Large intestine (tissue), 3 donors: ENCODE results near the gene GFRA4. TPM values are rescaled to one million over a fixed set of nuclear protein-coding genes. Genes with fewer than 3 reads are reported as not detected.

ENCODE experiments used
- DNase-seq, 2 donors: peaks; one replicate each; pipeline versions ENCODE4 v3.0.0 to v3.0.0-alpha.2; 2013
- H3K27ac ChIP-seq: one replicate; pipeline ENCODE4 v1.5.1; 2013; ENCODE audit warnings: low read length
- H3K27me3 ChIP-seq: 2 replicates; pipeline ENCODE4 v1.6.1; 2013; ENCODE audit warnings: low read length; ENCODE audit not compliant: control insufficient read depth, insufficient read depth
- H3K36me3 ChIP-seq: 2 replicates; pipeline ENCODE4 v1.6.1; 2013; ENCODE audit warnings: low read length; ENCODE audit not compliant: control insufficient read depth, insufficient read depth
- H3K4me1 ChIP-seq: one replicate; pipeline ENCODE4 v1.6.1; 2013; ENCODE audit warnings: low read length; ENCODE audit not compliant: control insufficient read depth, insufficient read depth
- H3K4me3 ChIP-seq: one replicate; pipeline ENCODE4 v1.5.1; 2013; ENCODE audit warnings: low read length
- H3K9me3 ChIP-seq: one replicate; pipeline ENCODE4 v1.6.1; 2013; ENCODE audit warnings: mild to moderate bottlenecking, low read depth, low read length, moderate library complexity; ENCODE audit not compliant: control insufficient read depth
- WGBS: methylation state at CpG from one replicate; pipeline ENCODE4 v1.1.5; 2013; ENCODE audit warnings: low lambda C conversion rate; ENCODE audit not compliant: insufficient coverage; 5-methylcytosine and 5-hydroxymethylcytosine counted together
- polyA plus RNA-seq: library from polyadenylated mRNA; unstranded; fragments of 120-200 nt; gene quantifications from one replicate; pipeline ENCODE4 v1.2.1, GENCODE V29; 2013

The GFRA4 gene
- polyA plus RNA-seq, 1 donor = not detected

DNA sequence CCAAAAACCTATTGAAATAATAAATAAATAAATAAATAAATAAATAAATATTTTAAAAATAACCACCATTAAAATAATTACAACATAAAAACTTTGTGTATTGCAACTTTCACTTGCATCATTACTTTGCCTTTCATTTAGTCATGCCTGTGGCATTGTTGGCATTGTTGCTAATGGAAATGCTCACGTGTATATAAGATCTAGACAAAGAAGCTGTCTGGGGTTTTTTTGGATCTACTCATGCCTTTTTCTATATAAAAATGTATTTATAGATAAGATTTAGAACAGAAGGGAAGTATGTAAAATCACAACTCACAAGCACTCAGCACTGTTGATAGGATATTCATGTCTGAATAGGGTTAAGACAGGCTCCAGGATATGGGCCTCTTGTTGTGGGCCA, 27.9 kb downstream of the GFRA4 start:
- no peaks in the 10 kb centered on the region for H3K9me3 ChIP-seq
- H3K27ac ChIP-seq = no peak overlapping the region
- peaks cover 35% of the 10 kb centered on the region for H3K36me3 ChIP-seq
- WGBS = 100% methylated on average over 1 of the region's 1 CpG
- H3K4me1 ChIP-seq = no peaks in the 10 kb centered on the region
- DNase-seq = no peak
- H3K27me3 ChIP-seq = no peaks in the 10 kb centered on the region
- H3K4me3 ChIP-seq = no peak overlapping the region

DNA sequence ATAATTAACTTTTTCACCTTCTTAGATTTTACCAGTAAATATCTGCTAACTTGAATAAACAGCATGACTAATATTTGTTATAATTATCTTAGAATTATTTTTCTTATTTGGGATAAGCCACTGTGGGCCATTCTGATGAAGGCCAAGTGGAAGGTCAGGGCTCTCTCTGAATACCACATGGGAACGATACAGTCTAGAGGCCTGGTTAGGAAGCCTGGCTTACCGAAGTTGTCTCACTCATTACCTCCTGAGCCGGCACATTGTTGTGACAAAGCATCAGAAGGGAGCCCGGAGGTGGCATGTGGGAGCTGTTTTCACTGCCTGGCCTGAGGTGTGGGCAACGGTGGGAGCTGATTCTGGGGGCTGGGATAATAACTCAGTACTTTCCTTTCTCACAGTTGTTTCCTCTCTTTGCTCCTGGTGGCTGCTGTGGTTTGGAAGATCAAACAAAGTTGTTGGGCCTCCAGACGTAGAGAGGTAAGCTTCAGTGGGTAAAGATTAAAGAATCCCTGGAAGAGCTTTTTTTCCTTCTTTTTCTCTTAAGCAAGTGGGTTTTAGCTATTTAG, 29.2 kb downstream of the GFRA4 start:
- H3K4me3 ChIP-seq = no peak overlapping the region
- H3K4me1 ChIP-seq = no peaks in the 10 kb centered on the region
- no peaks in the 10 kb centered on the region for H3K9me3 ChIP-seq
- WGBS = no CpG with 5 or more reads among the region's 6 CpGs
- peaks cover 37% of the 10 kb centered on the region for H3K36me3 ChIP-seq
- no peak overlapping the region for H3K27ac ChIP-seq
- DNase-seq = no peak
- no peaks in the 10 kb centered on the region for H3K27me3 ChIP-seq

DNA sequence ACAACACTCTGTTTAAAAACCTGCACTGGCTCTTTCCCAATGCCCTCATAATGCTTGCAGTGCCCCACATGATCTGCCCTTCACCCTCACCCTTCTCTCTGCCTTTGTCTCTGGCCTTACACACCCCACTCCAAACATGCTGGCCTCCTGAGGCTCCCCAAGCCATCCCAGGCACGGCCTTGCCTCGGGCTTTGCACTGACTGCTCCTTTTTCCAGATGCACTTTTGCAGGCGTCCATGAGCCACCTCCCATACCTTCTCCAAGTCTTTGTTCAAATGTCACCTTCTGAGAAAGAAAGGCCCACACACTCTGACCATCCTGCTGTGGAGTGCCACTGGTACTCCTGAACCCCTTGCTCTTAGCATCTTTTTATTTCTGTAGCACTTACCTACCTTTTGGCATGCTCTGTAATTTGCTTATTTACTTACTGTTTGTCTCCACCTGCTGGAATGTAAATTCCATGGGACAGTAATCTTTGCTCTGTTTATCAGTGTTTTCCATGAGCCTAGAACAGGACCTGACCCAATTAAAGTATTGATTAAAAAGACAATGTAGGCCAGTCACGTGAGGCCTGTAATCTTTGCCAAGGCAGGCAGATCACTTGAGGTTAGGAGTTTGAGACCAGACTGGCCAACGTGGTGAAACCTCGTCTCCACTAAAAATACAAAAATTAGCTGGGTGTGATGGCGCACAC, 30.7 kb downstream of the GFRA4 start:
- Histone ChIP-seq H3K27ac (no peak overlapping the region), H3K9me3 (no peaks in the 10 kb centered on the region), H3K36me3 (peaks cover 39% of the 10 kb centered on the region), H3K27me3 (no peaks in the 10 kb centered on the region), H3K4me1 (no peaks in the 10 kb centered on the region), H3K4me3 (no peak overlapping the region)
- no peak for DNase-seq
- WGBS = no CpG with 5 or more reads among the region's 7 CpGs

DNA sequence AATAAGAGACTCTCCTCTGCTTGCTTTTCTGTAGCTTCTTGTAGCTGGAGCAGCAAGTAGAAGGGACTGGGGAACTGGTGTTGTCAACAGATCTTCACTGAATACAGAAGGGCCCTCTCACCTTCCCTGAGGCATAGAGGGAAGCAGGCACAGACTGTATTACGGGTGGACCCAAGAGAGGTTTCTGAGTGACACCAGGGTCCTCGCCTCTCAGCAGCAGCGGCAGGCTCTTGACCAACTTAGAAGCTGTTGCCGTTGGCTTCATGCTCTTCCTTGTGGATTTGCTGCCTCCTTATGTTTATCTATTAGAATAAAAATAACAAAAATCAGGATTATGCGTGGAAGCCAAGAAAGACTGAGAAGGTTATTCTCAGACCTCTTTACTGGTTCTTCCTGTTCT, 31.7 kb downstream of the GFRA4 start:
- H3K4me3 ChIP-seq = no peak overlapping the region
- no peaks in the 10 kb centered on the region for H3K9me3 ChIP-seq
- H3K4me1 ChIP-seq = no peaks in the 10 kb centered on the region
- WGBS = 80% methylated on average over 1 of the region's 5 CpGs
- H3K36me3 ChIP-seq = peaks cover 38% of the 10 kb centered on the region
- no peak overlapping the region for H3K27ac ChIP-seq
- H3K27me3 ChIP-seq = no peaks in the 10 kb centered on the region
- DNase-seq = no peak

DNA sequence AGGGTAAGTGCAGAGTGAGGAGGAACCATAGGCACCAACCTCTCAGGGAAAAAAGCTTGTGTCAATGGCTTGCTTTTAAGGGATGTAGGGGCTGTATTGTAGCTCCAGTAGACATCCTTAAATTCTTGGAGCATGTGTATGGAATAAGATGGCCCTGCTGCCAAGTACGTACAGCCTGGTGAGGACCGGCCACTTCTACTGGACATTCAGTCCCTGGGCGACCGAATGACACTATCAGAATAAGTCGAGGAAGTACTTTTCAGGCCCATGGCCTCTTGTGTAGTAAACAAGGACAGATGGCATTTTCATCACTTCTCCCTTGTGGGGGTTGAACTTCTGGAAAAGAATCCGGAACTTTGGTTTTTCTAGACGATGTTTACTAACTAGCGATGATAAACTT, 32.8 kb downstream of the GFRA4 start:
- Histone ChIP-seq H3K9me3 (no peaks in the 10 kb centered on the region), H3K36me3 (peaks cover 40% of the 10 kb centered on the region), H3K4me1 (no peaks in the 10 kb centered on the region), H3K4me3 (no peak overlapping the region), H3K27ac (no peak overlapping the region), H3K27me3 (no peaks in the 10 kb centered on the region)
- no peak for DNase-seq
- WGBS = 100% methylated on average over 1 of the region's 8 CpGs

DNA sequence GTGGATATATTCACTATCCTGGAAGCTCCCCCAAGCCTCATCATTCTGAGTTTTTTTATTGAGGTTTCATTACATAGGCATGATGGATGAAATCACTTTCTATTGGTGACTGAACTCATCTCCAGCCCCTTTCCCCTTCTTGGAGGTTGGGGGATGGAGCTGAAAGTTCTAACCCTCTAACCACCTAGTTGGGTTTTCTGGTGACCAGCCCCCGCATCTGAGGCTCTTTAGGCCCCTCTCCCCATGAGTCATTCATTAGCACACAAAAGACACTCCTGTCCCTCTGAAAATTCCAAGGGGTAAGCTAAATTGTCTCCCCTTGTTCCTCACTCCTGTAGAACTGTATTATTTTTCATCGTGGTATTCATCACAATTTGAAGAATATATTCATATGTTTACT, 33.3 kb downstream of the GFRA4 start:
- no CpG with 5 or more reads among the region's 2 CpGs for WGBS
- H3K27ac ChIP-seq = no peak overlapping the region
- H3K4me3 ChIP-seq = no peak overlapping the region
- no peaks in the 10 kb centered on the region for H3K4me1 ChIP-seq
- H3K36me3 ChIP-seq = peaks cover 40% of the 10 kb centered on the region
- H3K9me3 ChIP-seq = no peaks in the 10 kb centered on the region
- DNase-seq = no peak
- H3K27me3 ChIP-seq = no peaks in the 10 kb centered on the region

DNA sequence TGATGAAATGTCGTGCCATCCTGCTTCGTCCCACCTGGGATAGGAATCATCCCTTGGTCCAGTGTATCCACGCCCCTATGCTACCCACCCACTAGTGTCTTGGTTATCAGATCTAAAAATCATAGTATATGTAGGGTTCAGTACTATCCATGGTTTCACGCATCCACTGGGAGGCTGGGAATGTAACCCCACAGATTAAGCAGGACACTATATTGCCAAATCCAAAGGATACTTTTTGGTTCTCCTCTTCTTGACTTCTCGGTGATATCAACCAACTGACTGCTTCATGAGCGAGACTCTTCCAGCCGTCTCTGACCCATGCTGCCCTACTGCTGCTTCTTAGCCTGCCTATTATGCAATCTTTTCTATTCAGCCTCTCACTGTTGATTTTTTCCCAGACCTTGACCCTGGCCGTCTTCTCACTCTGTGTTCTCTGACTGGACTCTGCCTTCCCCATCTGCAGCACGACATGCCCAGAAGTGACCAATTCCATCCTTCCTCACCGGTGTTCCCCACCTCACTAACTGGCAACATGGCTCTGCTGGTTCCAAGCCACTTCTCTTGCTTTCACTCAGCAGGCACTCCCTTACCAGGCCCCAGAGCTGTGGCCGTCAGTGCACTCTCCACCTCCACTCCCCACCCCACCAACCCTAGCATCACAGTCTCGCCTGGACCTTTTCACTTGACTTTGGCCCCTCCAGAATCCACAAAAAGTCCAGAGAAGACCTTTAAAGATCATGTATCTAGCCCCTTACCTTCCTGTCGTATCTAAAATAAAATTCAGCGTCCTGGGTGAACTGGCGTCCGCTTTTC, 34.5 kb downstream of the GFRA4 start:
- Histone ChIP-seq H3K9me3 (no peaks in the 10 kb centered on the region), H3K27me3 (no peaks in the 10 kb centered on the region), H3K4me1 (no peaks in the 10 kb centered on the region), H3K36me3 (peaks cover 34% of the 10 kb centered on the region), H3K27ac (no peak overlapping the region), H3K4me3 (no peak overlapping the region)
- 93% methylated on average over 6 of the region's 16 CpGs for WGBS
- DNase-seq = no peak

DNA sequence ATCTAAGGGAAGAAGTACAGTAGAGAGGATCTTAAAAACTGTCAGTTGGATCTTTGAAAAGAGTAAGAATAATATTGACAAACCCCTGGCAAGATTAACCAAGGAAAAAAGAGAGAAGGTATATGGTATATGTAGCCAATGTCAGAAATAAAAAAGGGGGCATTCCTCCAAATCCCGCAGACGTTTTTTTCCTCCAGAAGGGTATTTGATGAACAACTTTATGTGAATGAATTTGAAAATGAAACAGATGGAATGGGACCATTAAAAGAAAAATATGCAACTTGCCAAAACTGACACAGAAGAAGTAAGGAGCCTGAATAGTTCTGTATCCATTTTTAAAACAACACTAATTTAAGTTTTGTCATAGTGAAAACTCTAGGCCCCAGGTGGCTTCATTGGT, 35.7 kb downstream of the GFRA4 start:
- no peak overlapping the region for H3K27ac ChIP-seq
- H3K4me1 ChIP-seq = no peaks in the 10 kb centered on the region
- H3K9me3 ChIP-seq = no peaks in the 10 kb centered on the region
- H3K27me3 ChIP-seq = no peaks in the 10 kb centered on the region
- no peak overlapping the region for H3K4me3 ChIP-seq
- no peak for DNase-seq
- no CpG with 5 or more reads among the region's 2 CpGs for WGBS
- peaks cover 35% of the 10 kb centered on the region for H3K36me3 ChIP-seq

DNA sequence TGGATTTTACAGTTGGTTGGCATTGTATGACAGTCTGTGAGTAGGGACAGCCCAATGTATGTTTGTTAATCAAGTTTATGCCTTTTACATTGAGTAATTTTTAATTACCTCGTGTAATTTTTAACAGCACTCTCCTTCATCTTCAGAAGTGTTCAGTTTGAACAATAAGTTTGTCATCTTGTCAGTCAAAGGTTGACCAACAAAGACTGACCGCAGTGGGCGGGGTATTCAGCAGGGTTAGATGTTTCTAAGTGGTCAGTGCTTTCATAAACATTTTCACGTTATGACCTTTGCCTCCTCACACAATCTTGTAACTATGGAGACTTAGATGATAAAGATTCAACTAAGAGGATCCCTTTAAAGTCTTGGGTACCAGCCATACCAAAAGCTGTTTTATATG, 40.8 kb downstream of the GFRA4 start:
- Histone ChIP-seq H3K27ac (no peak overlapping the region), H3K9me3 (no peaks in the 10 kb centered on the region), H3K4me1 (no peaks in the 10 kb centered on the region), H3K27me3 (no peaks in the 10 kb centered on the region), H3K36me3 (peaks cover 14% of the 10 kb centered on the region), H3K4me3 (no peak overlapping the region)
- no peak for DNase-seq
- 64% methylated on average over 2 of the region's 4 CpGs for WGBS

DNA sequence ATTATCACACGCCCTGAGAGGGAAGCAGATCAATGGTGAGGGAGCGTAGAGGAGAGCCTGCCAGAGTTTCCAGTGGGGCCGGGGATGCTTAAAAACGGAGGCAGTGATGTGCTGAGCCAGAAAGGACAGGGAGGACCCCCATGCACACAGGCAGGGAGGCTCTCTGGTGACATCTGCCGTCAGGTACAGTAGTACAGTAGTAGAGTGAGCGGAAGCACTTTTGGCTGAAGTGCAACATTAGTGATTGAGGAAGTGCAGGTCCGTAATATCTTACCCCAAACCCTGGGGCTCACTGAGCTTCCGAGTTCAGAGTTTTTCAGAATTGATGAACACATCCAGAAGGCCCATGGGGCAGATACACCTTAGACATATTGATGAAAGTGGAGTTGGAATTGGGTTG, 42.1 kb downstream of the GFRA4 start:
- Histone ChIP-seq H3K9me3 (no peaks in the 10 kb centered on the region), H3K4me3 (no peak overlapping the region), H3K27ac (no peak overlapping the region), H3K4me1 (no peaks in the 10 kb centered on the region), H3K27me3 (no peaks in the 10 kb centered on the region), H3K36me3 (peaks cover 16% of the 10 kb centered on the region)
- WGBS = 100% methylated on average over 2 of the region's 8 CpGs
- no peak for DNase-seq
